Subcutaneous abdominal adipose tissue (tissue), 5 donors: Measurements from ENCODE around the gene AKAP8.
A peak's percentile ranks its signal among the peaks of the same experiment; 100 is the strongest.
"Not testable (repeated sequence)": the region's sequence is repeated elsewhere in the genome, so short reads cannot be mapped to it uniquely, and the experiment has no call there.

ENCODE experiments used
- H3K27ac ChIP-seq: one replicate; pipeline ENCODE4 v1.7.0; 2013; ENCODE audit warnings: low read depth, mild to moderate bottlenecking, inconsistent platforms, low read length, moderate library complexity
- H3K27me3 ChIP-seq, 5 donors: one replicate each; pipeline ENCODE4 v1.7.0; 2013; ENCODE audit warnings: low read length in 5 of 5, inconsistent platforms in 1 of 5; ENCODE audit not compliant: control insufficient read depth in 5 of 5, insufficient read depth in 4 of 5
- H3K36me3 ChIP-seq, 5 donors: one replicate each; pipeline ENCODE4 v1.7.0; 2013; ENCODE audit warnings: low read length in 5 of 5; ENCODE audit not compliant: control insufficient read depth in 5 of 5, insufficient read depth in 5 of 5
- H3K4me1 ChIP-seq, 5 donors: one replicate each; pipeline ENCODE4 v1.7.0; 2013; ENCODE audit warnings: low read length in 5 of 5, mild to moderate bottlenecking in 3 of 5, moderate library complexity in 1 of 5; ENCODE audit not compliant: control insufficient read depth in 5 of 5, insufficient read depth in 5 of 5
- H3K4me3 ChIP-seq, 5 donors: one replicate each; pipeline ENCODE4 v1.7.0; 2013; ENCODE audit warnings: low read length in 5 of 5, low read depth in 1 of 5
- H3K9ac ChIP-seq, 5 donors: one replicate each; pipeline ENCODE4 v1.7.0; 2013; ENCODE audit warnings: low read length in 5 of 5, mild to moderate bottlenecking in 4 of 5, moderate library complexity in 3 of 5
- H3K9me3 ChIP-seq, 5 donors: one replicate each; pipeline ENCODE4 v1.7.0; 2013; ENCODE audit warnings: low read length in 5 of 5; ENCODE audit not compliant: control insufficient read depth in 5 of 5
- donor health status: healthy.
- donor health status: healthy.
- donor health status: healthy.
- donor health status: healthy.
- donor health status: healthy.

AKAP8 gene

DNA sequence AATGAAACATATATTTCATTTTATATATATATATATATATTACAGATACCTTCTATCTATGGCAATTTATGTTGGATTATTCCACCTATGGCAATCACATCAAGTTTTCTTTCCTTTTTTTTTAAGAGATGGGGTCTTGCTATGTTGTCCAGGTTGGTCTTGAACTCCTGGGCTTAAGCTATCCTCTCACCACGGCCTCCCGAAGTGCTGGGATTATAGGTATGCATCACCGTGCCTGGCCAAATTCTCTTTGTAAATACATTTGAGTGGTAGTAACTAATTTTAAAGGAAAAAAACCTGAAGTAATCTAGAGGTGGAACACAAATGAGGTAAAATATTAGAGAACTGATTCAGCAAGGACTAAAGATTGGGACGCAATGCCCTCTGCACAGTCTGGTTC lies 25.7 kb downstream of the AKAP8 start:
- Histone ChIP-seq H3K9ac (no peak overlapping the region), H3K27me3 (no peaks in the 10 kb centered on the region), H3K4me3 (no peak overlapping the region), H3K36me3 (peaks cover 8 to 55% (median 43%) of the 10 kb centered on the region in 5 donors), H3K9me3 (no peaks in the 10 kb centered on the region), H3K4me1 (no peaks in the 10 kb centered on the region), H3K27ac (no peak overlapping the region)

DNA sequence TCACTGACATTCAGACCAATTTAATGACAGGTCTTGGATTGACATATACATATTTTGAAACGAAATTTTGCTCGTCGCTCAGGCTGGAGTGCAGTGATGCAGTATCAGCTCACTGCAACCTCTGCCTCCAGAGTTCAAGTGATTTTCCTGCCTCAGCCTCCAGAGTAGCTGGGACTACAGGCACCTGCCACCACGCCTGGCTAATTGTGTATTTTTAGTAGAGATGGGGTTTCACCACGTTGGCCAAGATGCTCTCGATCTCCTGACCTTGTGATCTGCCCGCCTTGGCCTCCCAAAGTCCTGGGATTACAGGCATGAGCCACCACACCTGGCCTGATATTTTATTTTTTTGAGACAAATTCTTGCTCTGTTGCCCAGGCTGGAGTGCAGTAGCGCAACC lies 27.1 kb downstream of the AKAP8 start:
- not testable (repeated sequence) for H3K4me3 ChIP-seq, H3K9ac ChIP-seq, H3K27ac ChIP-seq, H3K4me1 ChIP-seq, H3K9me3 ChIP-seq, H3K27me3 ChIP-seq
- peaks cover 4 to 42% (median 29%) of the 10 kb centered on the region in 5 donors for H3K36me3 ChIP-seq

DNA sequence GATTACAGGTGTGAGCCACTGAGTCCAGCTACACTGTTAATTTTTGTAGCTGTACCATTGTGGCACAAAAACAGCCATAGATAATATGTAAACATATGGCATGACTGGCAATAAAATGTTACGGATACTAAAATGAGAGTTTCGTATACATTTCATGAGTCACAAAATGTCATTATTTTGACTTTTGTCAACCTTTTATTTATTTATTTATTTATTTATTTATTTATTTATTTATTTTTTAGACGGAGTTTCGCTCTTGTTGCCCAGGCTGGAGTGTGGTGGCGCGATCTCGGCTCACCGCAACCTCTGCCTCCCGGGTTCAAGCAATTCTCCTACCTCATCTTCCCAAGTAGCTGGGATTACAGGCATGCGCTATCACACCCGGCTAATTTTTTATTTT lies 38.3 kb downstream of the AKAP8 start:
- not testable (repeated sequence) for H3K9me3 ChIP-seq, H3K4me3 ChIP-seq, H3K27me3 ChIP-seq, H3K4me1 ChIP-seq, H3K9ac ChIP-seq, H3K27ac ChIP-seq
- H3K36me3 ChIP-seq = peaks cover 0 to 16% (median 0%) of the 10 kb centered on the region in 5 donors

DNA sequence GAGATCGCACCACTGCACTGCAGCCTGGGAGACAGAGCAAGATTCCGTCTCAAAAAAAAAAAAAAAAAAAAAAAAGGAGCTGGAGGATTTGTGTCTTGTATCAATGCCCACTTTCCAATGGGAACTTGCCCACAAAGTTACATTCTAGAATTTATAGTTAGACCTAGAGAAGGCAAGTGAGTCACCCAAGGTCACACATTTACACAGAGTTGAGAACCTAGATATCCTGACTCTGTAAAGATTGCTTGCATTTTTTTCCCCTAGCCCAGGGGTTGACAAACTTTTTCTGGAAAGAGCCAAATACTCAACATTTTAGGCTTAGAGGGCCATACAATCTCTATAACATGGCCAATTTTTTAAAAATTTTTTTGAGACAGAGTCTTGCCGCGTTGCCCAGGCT lies 39.5 kb downstream of the AKAP8 start:
- Histone ChIP-seq H3K27me3 (no peaks in the 10 kb centered on the region), H3K4me1 (no peaks in the 10 kb centered on the region), H3K36me3 (peaks cover 0 to 9% (median 0%) of the 10 kb centered on the region in 5 donors), H3K9ac (no peak overlapping the region), H3K4me3 (no peak overlapping the region), H3K27ac (no peak overlapping the region), H3K9me3 (no peaks in the 10 kb centered on the region)

DNA sequence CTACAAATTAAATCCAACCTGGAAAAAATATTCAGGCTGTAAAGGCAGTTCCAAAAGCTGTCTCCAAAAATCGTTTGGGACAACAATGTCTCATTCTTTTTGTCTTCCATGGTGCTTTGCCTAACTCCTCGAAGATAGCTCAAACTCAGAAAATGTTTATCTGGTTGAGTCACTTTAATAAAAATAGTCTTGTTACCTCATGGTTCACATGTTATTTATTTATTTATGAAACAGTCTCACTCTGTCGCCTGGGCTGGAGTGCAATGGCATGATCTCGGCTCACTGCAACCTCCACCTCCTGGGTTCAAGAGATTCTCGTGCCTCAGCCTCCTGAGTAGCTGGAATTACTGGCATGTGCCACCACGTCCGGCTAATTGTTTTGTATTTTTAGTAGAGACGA lies 42.4 kb downstream of the AKAP8 start:
- H3K27ac ChIP-seq = no peak overlapping the region
- H3K27me3 ChIP-seq = no peaks in the 10 kb centered on the region
- no peaks in the 10 kb centered on the region for H3K36me3 ChIP-seq
- peaks cover 0 to 10% (median 9%) of the 10 kb centered on the region in 5 donors for H3K4me1 ChIP-seq
- H3K9ac ChIP-seq = no peak overlapping the region
- no peak overlapping the region for H3K4me3 ChIP-seq
- no peaks in the 10 kb centered on the region for H3K9me3 ChIP-seq

DNA sequence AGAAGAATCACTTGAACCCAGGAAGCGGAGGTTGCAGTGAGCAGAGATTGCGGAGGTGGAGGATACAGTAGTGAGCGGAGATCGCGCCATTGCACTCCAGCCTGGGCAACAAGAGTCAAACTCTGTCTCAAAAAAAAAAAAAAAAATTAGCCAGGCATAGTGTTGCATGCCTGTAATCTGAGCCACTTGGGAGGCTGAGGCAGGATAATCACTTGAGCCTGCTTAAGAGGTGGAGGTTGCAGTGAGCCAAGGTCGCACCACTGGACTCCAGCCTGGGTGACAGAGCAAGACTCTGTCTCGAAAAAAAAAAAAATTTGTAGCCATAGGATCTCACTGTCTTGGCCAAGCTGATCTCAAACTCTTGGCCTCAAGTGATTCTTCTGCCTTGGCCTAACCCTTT lies 43.6 kb downstream of the AKAP8 start:
- H3K4me3 ChIP-seq, H3K27ac ChIP-seq, H3K27me3 ChIP-seq, H3K9ac ChIP-seq, H3K9me3 ChIP-seq, H3K36me3 ChIP-seq: not testable (repeated sequence)
- H3K4me1 ChIP-seq = peaks cover 0 to 14% (median 11%) of the 10 kb centered on the region in 5 donors

DNA sequence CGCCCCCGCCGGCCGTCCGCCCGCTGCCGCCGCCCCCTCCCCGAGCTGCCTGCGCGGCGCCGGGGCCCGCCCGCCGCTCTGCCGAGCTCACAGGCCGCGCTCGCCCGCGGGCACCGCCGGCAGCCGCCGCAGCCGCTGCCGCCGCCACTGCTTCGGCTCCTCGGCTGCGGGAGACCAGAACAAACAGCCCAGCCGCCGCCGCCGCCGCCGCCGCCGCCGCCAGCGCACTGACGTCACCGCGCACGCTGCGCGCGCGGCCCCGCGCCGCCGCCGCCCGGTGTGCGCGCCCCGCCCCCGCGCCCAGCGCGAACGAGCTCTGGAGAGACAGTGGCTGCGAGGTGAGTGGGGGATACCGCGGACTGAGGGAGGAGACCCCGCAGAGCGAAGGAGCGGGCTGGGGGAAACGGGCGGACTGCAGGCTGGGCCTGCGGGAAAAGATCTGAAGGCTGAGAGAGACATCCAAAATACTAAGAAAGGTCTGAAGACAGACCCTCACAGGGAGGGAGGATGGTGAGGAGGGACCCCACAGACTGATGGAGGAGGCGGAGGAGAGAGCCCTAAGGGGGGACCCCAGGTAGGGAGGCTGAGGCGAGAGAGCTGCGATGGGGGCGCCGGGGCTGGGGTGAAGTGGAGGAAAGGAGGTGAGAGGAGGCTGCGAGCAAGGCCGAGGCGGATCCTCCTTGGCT lies 47.1 kb downstream of the AKAP8 start, which contains the start of gene BRD4:
BRD4 (minus strand) TSS at position 229 of the 686 bp plus-strand sequence. CDS start 59,440 bp downstream, outside the sequence.
- H3K9ac ChIP-seq = peak within 1 kb of the TSS in 4 of 5 donors; percentile 77 to 98 (median 94)
- H3K36me3 ChIP-seq = no peaks in the 10 kb centered on the region
- no peaks in the 10 kb centered on the region for H3K27me3 ChIP-seq
- H3K27ac ChIP-seq = peak within 1 kb of the TSS; percentile 94
- peaks cover 7 to 45% (median 41%) of the 10 kb centered on the region in 5 donors for H3K4me1 ChIP-seq
- H3K9me3 ChIP-seq = no peaks in the 10 kb centered on the region
- peak within 1 kb of the TSS; percentile 86 to 94 (median 90) for H3K4me3 ChIP-seq

DNA sequence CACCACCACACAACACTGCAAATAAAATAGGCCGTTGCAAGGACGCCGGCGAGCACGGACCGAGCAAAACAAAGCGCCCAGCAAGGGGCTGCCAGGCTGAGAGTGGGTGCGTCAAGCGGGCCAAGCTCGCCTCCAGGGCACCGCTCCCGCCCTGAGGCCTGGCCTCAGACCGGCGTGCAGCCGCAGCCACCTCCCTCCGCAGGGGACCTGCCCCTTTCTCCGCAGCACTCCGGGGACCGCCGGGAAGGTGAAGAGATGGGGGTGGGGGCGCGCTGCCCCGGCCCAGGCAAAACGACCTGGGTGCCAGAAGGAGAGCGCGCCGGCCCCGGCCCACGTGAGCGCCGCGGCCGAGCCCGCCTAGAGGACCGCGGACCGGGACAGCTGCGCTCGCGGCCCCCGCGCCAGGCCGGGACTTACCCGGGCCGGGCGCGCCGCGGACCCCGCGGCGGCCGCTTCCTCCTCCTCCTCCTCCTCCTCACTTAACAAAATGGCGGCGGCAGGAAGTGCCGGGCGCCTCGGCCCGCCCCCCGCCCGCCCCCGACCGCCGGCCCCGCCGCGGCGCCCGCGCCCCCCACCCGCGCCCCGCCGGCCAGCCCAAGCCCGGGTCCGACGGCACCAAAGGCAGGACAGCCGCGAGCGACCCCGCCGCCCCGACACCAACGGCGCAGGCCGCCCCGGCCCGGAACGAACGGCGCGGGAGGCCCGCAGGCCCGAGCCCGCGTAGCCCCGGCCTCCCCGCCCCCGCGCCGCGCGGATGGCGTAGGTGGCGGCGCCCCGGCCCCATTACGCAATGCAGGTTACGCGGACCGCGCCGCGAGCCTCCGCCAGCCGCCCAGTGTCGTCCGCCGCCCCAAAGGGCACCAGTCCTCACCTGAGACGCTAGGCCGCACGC lies 47.9 kb downstream of the AKAP8 start:
- H3K36me3 ChIP-seq = no peaks in the 10 kb centered on the region
- no peaks in the 10 kb centered on the region for H3K9me3 ChIP-seq
- peaks cover 7 to 53% (median 49%) of the 10 kb centered on the region in 5 donors for H3K4me1 ChIP-seq
- peak overlapping the region in 4 of 5 donors; percentile 77 to 98 (median 94) for H3K9ac ChIP-seq
- no peaks in the 10 kb centered on the region for H3K27me3 ChIP-seq
- peak overlapping the region; percentile 94 for H3K27ac ChIP-seq
- peak overlapping the region; percentile 73 to 94 (median 88) for H3K4me3 ChIP-seq

DNA sequence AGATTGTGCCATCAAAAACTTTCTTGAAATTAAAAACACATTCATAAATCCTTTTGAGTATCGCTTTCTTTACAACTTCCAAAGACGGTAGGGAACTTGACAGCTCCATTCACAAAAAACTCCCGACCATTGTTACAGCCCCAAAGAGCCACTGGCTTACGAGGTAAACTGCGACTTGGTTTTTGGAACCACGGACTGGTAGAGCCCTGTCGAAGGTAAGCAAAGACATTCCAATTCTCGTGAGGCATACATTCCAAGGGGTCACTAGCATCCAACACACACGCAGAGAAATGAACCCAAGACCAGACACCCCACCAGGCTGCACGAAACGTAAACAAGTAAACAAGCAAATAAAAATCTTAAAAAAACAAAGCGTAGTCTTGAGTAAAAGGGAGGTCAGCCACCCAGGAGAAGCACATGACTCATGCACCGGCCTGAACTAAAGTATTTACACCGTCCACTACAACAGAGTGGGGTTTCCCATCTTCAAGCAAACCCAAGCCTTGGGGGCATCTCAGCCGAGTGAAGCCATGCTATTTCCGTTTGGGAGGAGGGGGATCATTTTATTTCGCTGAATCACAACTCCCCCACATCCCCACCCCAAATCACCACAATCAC lies 48.7 kb downstream of the AKAP8 start:
- Histone ChIP-seq H3K36me3 (no peaks in the 10 kb centered on the region), H3K27ac (peak overlapping the region; percentile 94), H3K9ac (peak overlapping the region; percentile 52 to 98 (median 93)), H3K9me3 (no peaks in the 10 kb centered on the region), H3K4me1 (peaks cover 7 to 60% (median 56%) of the 10 kb centered on the region in 5 donors), H3K27me3 (no peaks in the 10 kb centered on the region), H3K4me3 (peak overlapping the region; percentile 73 to 94 (median 88))
